Body of pancreas (tissue), 4 donors: ENCODE results near the gene RPS6KA2. TPM values are rescaled to one million over a fixed set of nuclear protein-coding genes. Genes with fewer than 3 reads are reported as not detected.

Experiments used
- ATAC-seq: fragments of 150-250 bp; one replicate; pipeline ENCODE4 v1.9.1; 2016
- DNase-seq, 4 donors: peaks; one replicate each; pipeline ENCODE4 v3.0.0-alpha.2; 2019
- H3K27ac ChIP-seq, 4 donors: fragments of 200-600 bp; sonication (generic); 1 replicate in 3 of 4; 2 replicates in 1 of 4; pipeline versions ENCODE4 v1.5.1 to v1.6.1; 2016 to 2019; ENCODE audit warnings: mild to moderate bottlenecking in 1 of 4, mixed read lengths in 1 of 4, moderate library complexity in 1 of 4
- H3K27me3 ChIP-seq, 2 donors: fragments of 200-600 bp; sonication (generic); one replicate each; pipeline ENCODE4 v1.6.0; 2016; ENCODE audit warnings: mild to moderate bottlenecking in 1 of 2
- H3K36me3 ChIP-seq, 2 donors: fragments of 200-600 bp; sonication (generic); replicated peaks in 1 of 2; 2 replicates each; pipeline ENCODE4 v1.5.1; 2016; ENCODE audit warnings: low read depth in 2 of 2; ENCODE audit not compliant: insufficient read depth in 1 of 2
- H3K4me1 ChIP-seq: fragments of 200-600 bp; sonication (generic); one replicate; pipeline ENCODE4 v1.6.0; 2016
- H3K4me3 ChIP-seq, 2 donors: fragments of 200-600 bp; sonication (generic); 1 replicate in 1 of 2; 2 replicates in 1 of 2; pipeline ENCODE4 v1.5.1; 2016 to 2019
- H3K9me3 ChIP-seq, 3 donors: fragments of 200-600 bp; sonication (generic); 1 replicate in 2 of 3; 2 replicates in 1 of 3; pipeline ENCODE4 v1.5.1; 2016
- POLR2A ChIP-seq, 3 donors: fragments of 450-650 bp; IDR thresholded peaks; one replicate each; pipeline ENCODE4 v1.6.1; 2016; ENCODE audit warnings: antibody characterized with exemption in 3 of 3, mild to moderate bottlenecking in 2 of 3
- WGBS, 2 donors: methylation state at CpG; one replicate each; pipeline ENCODE4 v1.1.5; 2017; 5-methylcytosine and 5-hydroxymethylcytosine counted together
- intact Hi-C: fragments of 100-400 bp; cut with DNase I; formaldehyde crosslinking; loops from one replicate; pipeline ENCODE4 v1.15.1; 2023
- total RNA-seq, 2 donors: library from RNA; depleted of rRNA; stranded (reverse); fragments of >200 nt; gene quantifications; one replicate each; pipeline ENCODE4 v1.1.0, GENCODE V29; 2016
- TF ChIP-seq, protein P1 (sequence below), 7 experiments: fragments of 450-650 bp in 4 of 7; fragments of 200-600 bp in 3 of 7; sonication (generic) in 3 of 7; IDR thresholded peaks; one replicate each; pipeline ENCODE4 v1.5.1; 2016 to 2019; ENCODE audit warnings: antibody characterized with exemption in 7 of 7

The RPS6KA2 gene
- total RNA-seq, 2 donors from 2014 or later, result 24.4 to 53.7 TPM

DNA sequence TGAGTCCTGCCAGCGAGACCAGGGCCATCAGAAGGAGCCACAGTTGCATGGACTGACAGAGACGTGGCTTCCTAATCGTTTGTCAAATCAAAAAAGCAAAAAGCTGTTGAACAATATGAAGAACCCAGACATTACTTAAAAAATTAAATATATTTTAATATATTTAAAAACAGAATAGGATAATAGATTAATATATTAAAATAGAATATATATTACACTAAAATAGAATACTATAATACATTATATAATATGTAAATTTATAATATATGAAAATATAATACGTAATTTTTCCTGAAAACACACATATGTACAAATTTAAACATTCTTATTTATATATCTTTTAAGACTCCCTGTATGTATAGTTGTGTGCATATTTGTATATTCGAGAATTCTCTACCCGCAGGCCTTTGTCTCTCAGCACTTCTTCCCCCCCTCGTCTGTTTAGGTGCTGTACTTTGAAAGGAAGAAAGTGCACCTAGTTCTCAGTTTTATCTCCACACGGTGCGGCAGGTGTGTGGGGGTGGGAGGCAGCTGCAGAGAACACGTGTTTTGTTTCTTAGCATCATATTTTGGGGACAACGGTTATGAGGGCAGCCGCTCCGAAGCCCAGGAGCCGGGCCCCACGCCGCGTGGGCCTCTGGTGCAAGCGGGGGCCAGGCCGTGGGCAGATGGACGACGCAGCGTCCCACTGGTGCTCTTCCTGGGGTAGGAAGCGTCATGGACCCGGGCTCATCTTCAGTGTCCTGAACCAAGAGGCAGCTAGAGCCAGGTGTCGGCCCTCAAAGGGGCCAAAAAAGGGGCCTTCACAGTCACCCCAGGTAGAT, 172.1 kb downstream of the RPS6KA2 start:
- TF ChIP-seq POLR2A (IDR thresholded peaks at IDR 0.05), result no peak
- TF ChIP-seq, protein P1, sequence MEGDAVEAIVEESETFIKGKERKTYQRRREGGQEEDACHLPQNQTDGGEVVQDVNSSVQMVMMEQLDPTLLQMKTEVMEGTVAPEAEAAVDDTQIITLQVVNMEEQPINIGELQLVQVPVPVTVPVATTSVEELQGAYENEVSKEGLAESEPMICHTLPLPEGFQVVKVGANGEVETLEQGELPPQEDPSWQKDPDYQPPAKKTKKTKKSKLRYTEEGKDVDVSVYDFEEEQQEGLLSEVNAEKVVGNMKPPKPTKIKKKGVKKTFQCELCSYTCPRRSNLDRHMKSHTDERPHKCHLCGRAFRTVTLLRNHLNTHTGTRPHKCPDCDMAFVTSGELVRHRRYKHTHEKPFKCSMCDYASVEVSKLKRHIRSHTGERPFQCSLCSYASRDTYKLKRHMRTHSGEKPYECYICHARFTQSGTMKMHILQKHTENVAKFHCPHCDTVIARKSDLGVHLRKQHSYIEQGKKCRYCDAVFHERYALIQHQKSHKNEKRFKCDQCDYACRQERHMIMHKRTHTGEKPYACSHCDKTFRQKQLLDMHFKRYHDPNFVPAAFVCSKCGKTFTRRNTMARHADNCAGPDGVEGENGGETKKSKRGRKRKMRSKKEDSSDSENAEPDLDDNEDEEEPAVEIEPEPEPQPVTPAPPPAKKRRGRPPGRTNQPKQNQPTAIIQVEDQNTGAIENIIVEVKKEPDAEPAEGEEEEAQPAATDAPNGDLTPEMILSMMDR (IDR thresholded peaks at IDR 0.05), result no peak
- no peak overlapping the region for H3K27ac ChIP-seq
- peaks cover 9% of the 10 kb centered on the region for H3K4me1 ChIP-seq
- H3K9me3 ChIP-seq, result no peaks in the 10 kb centered on the region
- DNase-seq, result no peak
- 93 to 97% methylated on average over 19 to 25 of the region's 25 CpGs for WGBS, 2 donors
- no peaks in the 10 kb centered on the region for H3K27me3 ChIP-seq
- no peak overlapping the region for H3K4me3 ChIP-seq
- no peak for ATAC-seq
- intact Hi-C loops, result no loop called here
- no peaks in the 10 kb centered on the region for H3K36me3 ChIP-seq

DNA sequence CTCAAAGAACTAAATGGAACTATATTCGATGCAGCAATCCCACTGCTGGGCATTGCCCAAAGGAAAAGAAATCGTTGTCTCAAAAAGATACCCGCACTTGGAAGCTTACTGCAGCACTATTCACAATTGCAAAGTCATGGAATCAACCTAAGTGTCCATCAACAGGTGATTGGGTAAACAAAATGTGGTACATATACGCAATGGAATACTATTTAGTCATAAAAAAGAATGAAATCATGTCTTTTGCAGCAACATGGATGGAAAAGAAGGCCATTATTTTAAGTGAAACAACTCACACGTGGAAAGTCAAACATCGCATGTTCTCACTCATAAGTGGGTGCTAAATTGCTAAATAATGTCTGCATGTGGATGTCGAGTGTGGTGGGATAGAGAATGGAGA, 173.4 kb downstream of the RPS6KA2 start:
- TF ChIP-seq POLR2A (IDR thresholded peaks at IDR 0.05), result no peak
- TF ChIP-seq, protein P1 (IDR thresholded peaks at IDR 0.05), result no peak
- intact Hi-C loops, result no loop called here
- no peak for DNase-seq
- Histone ChIP-seq H3K4me1 (peaks cover 9% of the 10 kb centered on the region), H3K27ac (no peak overlapping the region), H3K4me3 (no peak overlapping the region), H3K9me3 (no peaks in the 10 kb centered on the region), H3K36me3 (peaks cover 0 to under 1% of the 10 kb centered on the region in 2 donors), H3K27me3 (no peaks in the 10 kb centered on the region)
- ATAC-seq, result no peak
- WGBS, 2 donors, result 95 to 98% methylated on average over 7 of the region's 7 CpGs

DNA sequence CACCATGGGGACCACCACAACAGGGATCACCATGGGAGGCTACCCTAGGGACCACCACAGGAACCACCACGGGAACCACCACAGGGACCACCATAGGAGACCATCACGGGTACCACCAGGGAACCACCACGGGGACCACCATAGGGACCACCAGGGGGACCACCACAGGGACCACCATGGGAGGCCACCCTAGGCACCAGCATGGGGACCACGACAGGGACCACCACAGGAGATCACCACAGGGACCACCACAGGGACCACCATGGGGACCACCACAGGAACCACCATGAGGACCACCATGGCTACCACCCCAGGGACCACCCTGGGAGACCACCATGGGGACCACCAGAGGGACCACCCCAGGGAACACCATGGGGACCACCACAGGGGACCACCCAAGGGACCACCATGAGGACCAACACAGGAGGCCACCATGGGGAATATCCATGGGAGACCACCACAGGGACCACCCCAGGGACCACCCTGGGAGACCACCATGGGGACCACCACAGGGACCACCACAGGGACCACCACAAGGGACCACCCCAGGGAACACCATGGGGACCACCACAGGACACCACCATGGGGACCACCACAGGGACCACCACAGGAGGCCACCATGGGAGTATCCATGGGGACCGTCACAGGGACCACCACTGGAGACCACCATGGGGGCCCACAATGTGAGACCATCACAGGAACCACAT, 176.7 kb downstream of the RPS6KA2 start:
- Histone ChIP-seq H3K4me3 (no peak overlapping the region), H3K4me1 (no peaks in the 10 kb centered on the region), H3K9me3 (no peaks in the 10 kb centered on the region), H3K36me3 (peaks cover 0 to 10% of the 10 kb centered on the region in 2 donors), H3K27ac (no peak overlapping the region), H3K27me3 (no peaks in the 10 kb centered on the region)
- ATAC-seq (no peak), DNase-seq (no peak)
- intact Hi-C loops, result no loop called here
- TF ChIP-seq, protein P1 (IDR thresholded peaks at IDR 0.05), result no peak
- no peak for TF ChIP-seq POLR2A (IDR thresholded peaks at IDR 0.05)
- WGBS, 2 donors, result 79 to 82% methylated on average over 2 to 5 of the region's 5 CpGs

DNA sequence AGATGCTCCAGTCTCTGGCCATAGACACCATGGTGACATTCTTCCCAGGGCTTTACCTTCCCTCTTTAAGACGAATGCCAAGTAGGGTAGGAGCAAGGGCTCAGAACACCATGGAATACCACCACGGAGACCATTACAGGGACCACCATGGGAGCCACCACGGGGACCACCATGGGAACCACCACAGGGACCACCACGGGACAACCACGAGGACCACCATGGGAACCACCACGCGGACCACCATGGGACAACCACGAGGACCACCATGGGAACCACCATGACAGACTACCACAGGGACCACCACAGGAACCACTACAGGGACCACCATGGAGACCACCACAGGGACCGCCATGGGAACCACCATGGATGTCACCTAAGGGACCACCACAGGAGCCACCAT, 177.4 kb downstream of the RPS6KA2 start:
- TF ChIP-seq, protein P1 (IDR thresholded peaks at IDR 0.05), result no peak
- TF ChIP-seq POLR2A (IDR thresholded peaks at IDR 0.05), result no peak
- no peak overlapping the region for H3K27ac ChIP-seq
- H3K4me1 ChIP-seq, result no peaks in the 10 kb centered on the region
- intact Hi-C loops, result no loop called here
- DNase-seq (no peak), ATAC-seq (no peak)
- H3K9me3 ChIP-seq, result no peaks in the 10 kb centered on the region
- H3K4me3 ChIP-seq, result no peak overlapping the region
- H3K27me3 ChIP-seq, result no peaks in the 10 kb centered on the region
- H3K36me3 ChIP-seq, result peaks cover 0 to 10% of the 10 kb centered on the region in 2 donors
- 82 to 98% methylated on average over 8 to 9 of the region's 9 CpGs for WGBS, 2 donors
